Neural progenitor cell (in vitro differentiated cells): ENCODE measurements around the gene COL4A3. TPM values are rescaled to one million over a fixed set of nuclear protein-coding genes. Genes with fewer than 3 reads are reported as not detected.

Experiments
- DNase-seq: peaks from one replicate; pipeline ENCODE4 v3.0.0-alpha.2; 2016; ENCODE audit warnings: low spot score
- H2AFZ ChIP-seq: fragments of 200-600 bp; sonication (generic); replicated peaks from 2 replicates; pipeline ENCODE4 v1.6.1; 2016; ENCODE audit warnings: antibody characterized with exemption
- H3F3A ChIP-seq: fragments of 200-600 bp; sonication (generic); 2 replicates; pipeline ENCODE4 v1.6.1; 2016; ENCODE audit warnings: antibody characterized with exemption, low read depth
- H3K27ac ChIP-seq: fragments of 200-600 bp; sonication (generic); 2 replicates; pipeline ENCODE4 v1.5.1; 2016; ENCODE audit warnings: mild to moderate bottlenecking
- H3K27me3 ChIP-seq: fragments of 200-600 bp; sonication (generic); 2 replicates; pipeline ENCODE4 v1.6.1; 2016; ENCODE audit warnings: mild to moderate bottlenecking, moderate library complexity
- H3K36me3 ChIP-seq: fragments of 200-600 bp; sonication (generic); 2 replicates; pipeline ENCODE4 v1.5.1; 2016
- H3K4me1 ChIP-seq: fragments of 200-600 bp; sonication (generic); 2 replicates; pipeline ENCODE4 v1.6.1; 2016; ENCODE audit warnings: mixed run types
- H3K4me2 ChIP-seq: fragments of 200-600 bp; sonication (generic); 2 replicates; pipeline ENCODE4 v1.6.1; 2016
- H3K4me3 ChIP-seq: fragments of 200-600 bp; sonication (generic); 2 replicates; pipeline ENCODE4 v1.5.1; 2016
- H3K79me2 ChIP-seq: fragments of 200-600 bp; sonication (generic); 2 replicates; pipeline ENCODE4 v1.6.1; 2016; ENCODE audit warnings: low read depth
- H3K9ac ChIP-seq: fragments of 200-600 bp; sonication (generic); 2 replicates; pipeline ENCODE4 v1.6.1; 2016
- H3K9me3 ChIP-seq: fragments of 200-600 bp; sonication (generic); 2 replicates; pipeline ENCODE4 v1.5.1; 2016; ENCODE audit warnings: low read depth
- H4K20me1 ChIP-seq: fragments of 200-600 bp; sonication (generic); 2 replicates; pipeline ENCODE4 v1.6.1; 2016; ENCODE audit warnings: low read depth
- H3K27ac Mint-ChIP-seq: 3 replicates; pipeline ENCODE4 v1.8.0; 2021; ENCODE audit warnings: mixed read lengths
- H3K27me3 Mint-ChIP-seq: 2 replicates; pipeline ENCODE4 v1.8.0; 2022; ENCODE audit warnings: low read depth, mild to moderate bottlenecking, inconsistent platforms, moderate library complexity, mixed read lengths; ENCODE audit not compliant: insufficient read depth
- H3K36me3 Mint-ChIP-seq: 3 replicates; pipeline ENCODE4 v1.8.0; 2021; ENCODE audit warnings: mixed read lengths
- H3K4me1 Mint-ChIP-seq: 3 replicates; pipeline ENCODE4 v1.8.0; 2021; ENCODE audit warnings: mixed read lengths
- H3K4me3 Mint-ChIP-seq: 3 replicates; pipeline ENCODE4 v1.8.0; 2021; ENCODE audit warnings: mild to moderate bottlenecking, moderate library complexity, mixed read lengths
- H3K9me3 Mint-ChIP-seq: 3 replicates; pipeline ENCODE4 v1.8.0; 2020; ENCODE audit warnings: mixed read lengths
- CTCF ChIP-seq: fragments of 200-600 bp; sonication (generic); IDR thresholded peaks from 2 replicates; pipeline ENCODE4 v1.5.1; 2017; ENCODE audit warnings: antibody characterized with exemption, mild to moderate bottlenecking
- EZH2 ChIP-seq: fragments of 200-600 bp; sonication (generic); IDR thresholded peaks from 2 replicates; pipeline ENCODE4 v1.6.1; 2017; ENCODE audit warnings: antibody characterized with exemption, mild to moderate bottlenecking, moderate library complexity
- EZH2phosphoT487 ChIP-seq: fragments of 200-600 bp; sonication (generic); IDR thresholded peaks from 2 replicates; pipeline ENCODE4 v1.6.1; 2017; ENCODE audit warnings: antibody characterized with exemption
- total RNA-seq: library from RNA; depleted of rRNA; stranded (reverse); fragments of >200 nt; gene quantifications from 2 replicates; pipeline ENCODE4 v1.2.3, GENCODE V29; 2015; ENCODE audit warnings: low replicate concordance

Gene COL4A3
- total RNA-seq, 1 donor from 2014 or later = not detected

- no peaks in the 10 kb centered on the region for H3K36me3 ChIP-seq
- peaks cover 6% of the 10 kb centered on the region for H3K9me3 Mint-ChIP-seq
- H3K4me1 Mint-ChIP-seq = peaks cover 19% of the 10 kb centered on the region
- H3K4me3 Mint-ChIP-seq = no peak overlapping the region
- peak overlapping the region; percentile 57 for H3K27ac Mint-ChIP-seq
- H2AFZ ChIP-seq = no peak overlapping the region
- TF ChIP-seq CTCF (peak; percentile 26), EZH2 (no peak)
- peaks cover 11% of the 10 kb centered on the region for H3K4me1 ChIP-seq
- no peak overlapping the region for H3K9ac ChIP-seq
- peak overlapping the region; percentile 17 for H3K4me2 ChIP-seq
- DNase-seq = peak; percentile 60
- no peaks in the 10 kb centered on the region for H3K36me3 Mint-ChIP-seq
- H3K27ac ChIP-seq = no peak overlapping the region
- peaks cover 6% of the 10 kb centered on the region for H3K27me3 Mint-ChIP-seq
- H3F3A ChIP-seq = no peaks in the 10 kb centered on the region
- H3K9me3 ChIP-seq = no peaks in the 10 kb centered on the region
- no peaks in the 10 kb centered on the region for H4K20me1 ChIP-seq
- H3K27me3 ChIP-seq = no peaks in the 10 kb centered on the region
- no peaks in the 10 kb centered on the region for H3K79me2 ChIP-seq
- no peak overlapping the region for H3K4me3 ChIP-seq
These were observed 26.9 kb downstream of the COL4A3 start for GRCh38 chr2:227191367-227191766.

GRCh38 chr2:227192491-227192890, 28.1 kb downstream of the COL4A3 start:
- Mint-ChIP-seq H3K9me3 (peaks cover 6% of the 10 kb centered on the region), H3K27ac (no peak overlapping the region)
- no peaks in the 10 kb centered on the region for H3K27me3 ChIP-seq

GRCh38 chr2:227194219-227194618, 29.8 kb downstream of the COL4A3 start:
- TF ChIP-seq CTCF = no peak
- TF ChIP-seq EZH2phosphoT487 = no peak
- no peak for TF ChIP-seq EZH2
- Mint-ChIP-seq H3K36me3 (no peaks in the 10 kb centered on the region), H3K9me3 (peaks cover 4% of the 10 kb centered on the region), H3K4me3 (no peak overlapping the region), H3K4me1 (peaks cover 9% of the 10 kb centered on the region), H3K27ac (no peak overlapping the region), H3K27me3 (peaks cover 5% of the 10 kb centered on the region)
- Histone ChIP-seq H3K36me3 (no peaks in the 10 kb centered on the region), H3K4me1 (peaks cover 17% of the 10 kb centered on the region), H3K4me2 (no peak overlapping the region), H3K9me3 (no peaks in the 10 kb centered on the region), H4K20me1 (no peaks in the 10 kb centered on the region), H3K27me3 (no peaks in the 10 kb centered on the region), H3K9ac (no peak overlapping the region), H3K79me2 (no peaks in the 10 kb centered on the region), H3K4me3 (no peak overlapping the region), H2AFZ (no peak overlapping the region), H3K27ac (no peak overlapping the region), H3F3A (no peaks in the 10 kb centered on the region)
- DNase-seq = no peak

More at GRCh38 chr2:227192491-227192890, 28.1 kb downstream of the COL4A3 start:
- Histone ChIP-seq H3K4me2 (no peak overlapping the region), H3K27ac (no peak overlapping the region), H3K4me1 (peaks cover 11% of the 10 kb centered on the region), H3K36me3 (no peaks in the 10 kb centered on the region), H3K79me2 (no peaks in the 10 kb centered on the region), H3K9me3 (no peaks in the 10 kb centered on the region), H3K4me3 (no peak overlapping the region), H3F3A (no peaks in the 10 kb centered on the region), H2AFZ (no peak overlapping the region), H4K20me1 (no peaks in the 10 kb centered on the region), H3K9ac (no peak overlapping the region)
- Mint-ChIP-seq H3K36me3 (no peaks in the 10 kb centered on the region), H3K4me3 (no peak overlapping the region), H3K27me3 (peaks cover 6% of the 10 kb centered on the region), H3K4me1 (peaks cover 19% of the 10 kb centered on the region)
- TF ChIP-seq CTCF (no peak), EZH2phosphoT487 (no peak), EZH2 (no peak)
- no peak for DNase-seq
